Measurements from ENCODE around the gene ACTBL2.

The ACTBL2 gene

GRCh38 chr5:57455511-57456455 is 26.8 kb downstream of the ACTBL2 start:
- no peak overlapping the region for H3K4me3 ChIP-seq (ENCODE audit: low read depth, low read length)
- no peaks in the 10 kb centered on the region for H3K9me3 ChIP-seq (ENCODE audit: control insufficient read depth, insufficient read depth, low read length)
- no peak overlapping the region for H3K9ac ChIP-seq (ENCODE audit: low read depth, low read length)
- H3K36me3 ChIP-seq (ENCODE audit: control insufficient read depth, insufficient read depth, low read length) = no peaks in the 10 kb centered on the region
- no peaks in the 10 kb centered on the region for H3K4me1 ChIP-seq (ENCODE audit: control insufficient read depth, insufficient read depth, low read length)
- H3K27me3 ChIP-seq (ENCODE audit: control insufficient read depth, insufficient read depth, low read length) = no peaks in the 10 kb centered on the region

DNA sequence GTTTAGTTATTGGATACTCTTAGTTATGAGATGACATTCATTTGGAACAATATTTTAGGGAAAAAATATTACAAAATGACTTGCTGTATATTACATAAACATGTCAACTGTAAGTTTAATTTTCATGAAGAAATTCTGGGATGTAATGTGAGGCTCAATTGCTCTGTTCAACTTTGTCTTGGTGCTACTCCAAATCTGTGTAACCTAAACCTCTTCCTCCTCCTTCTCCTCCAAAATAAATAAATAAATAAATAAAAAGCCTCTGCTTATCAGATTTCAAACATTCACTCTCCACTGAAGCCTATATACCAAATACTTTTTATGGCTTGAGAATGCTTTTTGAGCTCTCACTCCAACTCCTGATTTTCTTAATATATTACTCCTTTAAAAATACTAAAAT is 27.7 kb downstream of the ACTBL2 start:
- Histone ChIP-seq H3K9me3 (ENCODE audit: control insufficient read depth, insufficient read depth, low read length) (no peaks in the 10 kb centered on the region), H3K4me3 (ENCODE audit: low read depth, low read length) (no peak overlapping the region), H3K36me3 (ENCODE audit: control insufficient read depth, insufficient read depth, low read length) (no peaks in the 10 kb centered on the region), H3K9ac (ENCODE audit: low read depth, low read length) (no peak overlapping the region), H3K4me1 (ENCODE audit: control insufficient read depth, insufficient read depth, low read length) (no peaks in the 10 kb centered on the region), H3K27me3 (ENCODE audit: control insufficient read depth, insufficient read depth, low read length) (no peaks in the 10 kb centered on the region)

GRCh38 chr5:57453728-57454127 is 28.9 kb downstream of the ACTBL2 start:
- Histone ChIP-seq H3K4me3 (ENCODE audit: low read depth, low read length) (no peak overlapping the region), H3K9ac (ENCODE audit: low read depth, low read length) (no peak overlapping the region), H3K36me3 (ENCODE audit: control insufficient read depth, insufficient read depth, low read length) (no peaks in the 10 kb centered on the region), H3K9me3 (ENCODE audit: control insufficient read depth, insufficient read depth, low read length) (no peaks in the 10 kb centered on the region), H3K27me3 (ENCODE audit: control insufficient read depth, insufficient read depth, low read length) (no peaks in the 10 kb centered on the region), H3K4me1 (ENCODE audit: control insufficient read depth, insufficient read depth, low read length) (no peaks in the 10 kb centered on the region)

- Histone ChIP-seq H3K9ac (ENCODE audit: low read depth, low read length) (no peak overlapping the region), H3K4me1 (ENCODE audit: control insufficient read depth, insufficient read depth, low read length) (no peaks in the 10 kb centered on the region), H3K36me3 (ENCODE audit: control insufficient read depth, insufficient read depth, low read length) (no peaks in the 10 kb centered on the region), H3K27me3 (ENCODE audit: control insufficient read depth, insufficient read depth, low read length) (no peaks in the 10 kb centered on the region), H3K4me3 (ENCODE audit: low read depth, low read length) (no peak overlapping the region), H3K9me3 (ENCODE audit: control insufficient read depth, insufficient read depth, low read length) (no peaks in the 10 kb centered on the region)
Observed at GRCh38 chr5:57452885-57453284, 29.7 kb downstream of the ACTBL2 start.

DNA sequence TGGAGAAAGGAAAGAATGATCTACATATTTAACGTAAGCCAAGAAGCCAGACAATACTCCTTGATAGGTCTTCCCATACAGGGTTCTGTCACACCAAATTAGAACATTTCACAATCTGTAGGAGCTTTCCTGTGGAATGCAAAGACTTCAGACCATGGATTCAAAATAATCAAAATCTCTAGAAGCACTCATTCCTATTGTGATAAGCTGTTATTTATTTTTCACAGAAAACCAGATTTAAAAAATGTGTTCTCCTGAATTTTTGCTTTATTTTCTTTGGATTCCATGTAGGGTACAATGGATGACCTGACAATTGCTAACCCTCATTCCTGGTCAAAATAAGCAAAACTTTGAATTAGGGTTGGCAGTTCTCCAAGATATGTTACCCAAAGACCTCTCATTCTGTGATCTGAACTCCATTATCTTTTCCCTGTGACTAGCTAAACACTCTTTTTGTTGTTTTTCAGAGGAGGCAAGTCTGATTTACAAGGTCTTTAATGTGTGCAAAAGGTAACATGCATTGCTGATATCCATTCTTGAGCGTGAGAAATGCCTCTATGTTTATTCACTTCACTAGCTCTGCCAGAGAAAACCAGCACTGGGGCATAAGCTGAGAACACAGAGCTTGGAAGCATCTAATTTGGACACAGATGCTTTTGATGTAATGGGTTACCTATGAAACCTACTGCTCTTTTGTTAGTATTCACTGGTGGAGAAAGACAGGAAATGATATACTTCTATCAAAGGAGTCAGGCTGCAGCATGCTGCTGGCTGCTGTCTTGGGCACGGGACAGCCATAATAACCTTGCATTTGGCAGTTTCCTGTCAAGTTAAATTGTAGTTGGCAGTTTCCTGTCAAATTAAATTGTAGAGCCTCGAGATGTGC is 31.4 kb downstream of the ACTBL2 start:
- no peak overlapping the region for H3K4me3 ChIP-seq (ENCODE audit: low read depth, low read length)
- no peaks in the 10 kb centered on the region for H3K4me1 ChIP-seq (ENCODE audit: control insufficient read depth, insufficient read depth, low read length)
- no peaks in the 10 kb centered on the region for H3K27me3 ChIP-seq (ENCODE audit: control insufficient read depth, insufficient read depth, low read length)
- H3K36me3 ChIP-seq (ENCODE audit: control insufficient read depth, insufficient read depth, low read length) = no peaks in the 10 kb centered on the region
- no peak overlapping the region for H3K9ac ChIP-seq (ENCODE audit: low read depth, low read length)
- H3K9me3 ChIP-seq (ENCODE audit: control insufficient read depth, insufficient read depth, low read length) = no peaks in the 10 kb centered on the region

DNA sequence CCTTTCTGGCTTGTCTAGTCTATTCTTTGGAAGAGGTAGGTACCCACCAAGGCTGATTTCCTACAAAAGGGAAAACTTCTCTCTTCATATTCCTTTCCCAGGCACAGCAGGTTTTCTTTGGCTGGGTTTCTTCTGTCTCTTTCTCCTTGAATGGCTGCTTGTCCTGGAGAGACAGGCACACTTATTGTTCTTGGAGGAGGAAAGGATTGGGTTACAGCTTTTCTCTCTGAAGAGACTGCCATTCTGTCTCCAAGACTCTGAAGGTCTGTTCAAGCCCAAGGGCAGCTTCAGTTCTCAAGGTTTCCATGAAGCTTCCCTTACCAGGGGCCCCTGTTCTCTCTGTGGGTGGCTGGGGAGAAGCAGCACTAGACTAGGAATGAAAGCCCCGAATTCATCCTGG is 33.9 kb downstream of the ACTBL2 start:
- no peaks in the 10 kb centered on the region for H3K36me3 ChIP-seq (ENCODE audit: control insufficient read depth, insufficient read depth, low read length)
- H3K4me3 ChIP-seq (ENCODE audit: low read depth, low read length) = no peak overlapping the region
- H3K27me3 ChIP-seq (ENCODE audit: control insufficient read depth, insufficient read depth, low read length) = no peaks in the 10 kb centered on the region
- H3K9me3 ChIP-seq (ENCODE audit: control insufficient read depth, insufficient read depth, low read length) = no peaks in the 10 kb centered on the region
- H3K4me1 ChIP-seq (ENCODE audit: control insufficient read depth, insufficient read depth, low read length) = no peaks in the 10 kb centered on the region
- no peak overlapping the region for H3K9ac ChIP-seq (ENCODE audit: low read depth, low read length)

DNA sequence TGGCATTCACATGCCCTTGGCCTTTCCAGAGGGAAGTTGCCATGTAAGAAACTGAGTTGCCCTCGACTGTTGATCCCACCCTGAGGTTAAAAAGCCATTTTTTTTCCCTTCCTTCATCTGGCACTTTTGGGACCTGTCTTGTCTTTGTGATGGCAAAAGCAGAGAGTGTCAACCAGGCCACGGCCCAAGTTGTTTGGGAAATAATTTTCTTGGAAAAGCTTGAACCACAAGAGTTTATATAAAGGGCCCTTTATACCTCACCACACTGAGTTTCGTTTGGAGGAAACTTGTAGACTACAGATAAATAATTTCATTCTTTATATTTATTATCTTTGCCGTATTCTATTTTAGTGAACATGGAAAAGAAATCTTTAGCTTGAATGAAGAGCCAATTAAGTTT is 34.3 kb downstream of the ACTBL2 start:
- no peaks in the 10 kb centered on the region for H3K36me3 ChIP-seq (ENCODE audit: control insufficient read depth, insufficient read depth, low read length)
- H3K4me3 ChIP-seq (ENCODE audit: low read depth, low read length) = no peak overlapping the region
- no peaks in the 10 kb centered on the region for H3K27me3 ChIP-seq (ENCODE audit: control insufficient read depth, insufficient read depth, low read length)
- H3K9ac ChIP-seq (ENCODE audit: low read depth, low read length) = no peak overlapping the region
- H3K9me3 ChIP-seq (ENCODE audit: control insufficient read depth, insufficient read depth, low read length) = no peaks in the 10 kb centered on the region
- no peaks in the 10 kb centered on the region for H3K4me1 ChIP-seq (ENCODE audit: control insufficient read depth, insufficient read depth, low read length)

DNA sequence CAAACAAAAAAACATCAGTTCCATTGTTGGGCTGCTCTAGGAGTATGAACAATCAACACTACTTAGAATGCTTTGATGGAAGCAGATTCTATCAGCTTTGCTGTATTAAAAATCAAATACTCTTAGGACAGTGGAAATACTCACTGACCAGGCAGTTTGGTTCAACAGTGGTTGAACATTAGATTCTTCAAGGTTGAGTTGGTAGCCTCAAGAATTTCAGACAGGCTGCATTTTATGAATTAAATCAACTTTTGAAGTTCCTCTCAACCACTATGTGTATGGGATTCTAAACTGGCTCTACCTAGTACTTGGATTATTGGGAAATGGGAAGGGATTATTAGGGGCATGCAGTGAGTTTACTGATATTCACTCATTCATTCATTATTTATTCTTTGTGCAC is 35.0 kb downstream of the ACTBL2 start:
- Histone ChIP-seq H3K27me3 (ENCODE audit: control insufficient read depth, insufficient read depth, low read length) (no peaks in the 10 kb centered on the region), H3K4me3 (ENCODE audit: low read depth, low read length) (no peak overlapping the region), H3K4me1 (ENCODE audit: control insufficient read depth, insufficient read depth, low read length) (no peaks in the 10 kb centered on the region), H3K9ac (ENCODE audit: low read depth, low read length) (no peak overlapping the region), H3K36me3 (ENCODE audit: control insufficient read depth, insufficient read depth, low read length) (no peaks in the 10 kb centered on the region), H3K9me3 (ENCODE audit: control insufficient read depth, insufficient read depth, low read length) (no peaks in the 10 kb centered on the region)

DNA sequence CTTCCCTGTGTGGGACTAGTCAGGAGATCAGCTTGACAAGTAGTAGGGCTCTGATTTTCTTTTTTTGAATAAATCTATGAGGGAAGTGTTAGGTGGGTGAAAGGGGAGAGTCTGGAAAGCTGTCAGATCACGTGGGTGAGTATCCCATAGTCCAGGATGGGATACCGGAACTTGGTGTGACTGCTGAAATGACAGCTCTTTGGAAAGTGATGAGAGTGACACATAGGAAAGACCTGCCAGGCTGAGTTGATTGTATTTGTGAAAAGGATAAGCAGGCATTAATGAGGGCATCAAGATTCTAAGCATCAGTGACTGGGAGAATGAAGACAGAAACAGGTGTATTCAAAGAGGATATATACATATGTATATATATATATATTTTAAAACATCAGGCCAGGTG is 35.6 kb downstream of the ACTBL2 start:
- Histone ChIP-seq H3K27me3 (ENCODE audit: control insufficient read depth, insufficient read depth, low read length) (no peaks in the 10 kb centered on the region), H3K4me1 (ENCODE audit: control insufficient read depth, insufficient read depth, low read length) (no peaks in the 10 kb centered on the region), H3K9ac (ENCODE audit: low read depth, low read length) (no peak overlapping the region), H3K9me3 (ENCODE audit: control insufficient read depth, insufficient read depth, low read length) (no peaks in the 10 kb centered on the region), H3K36me3 (ENCODE audit: control insufficient read depth, insufficient read depth, low read length) (no peaks in the 10 kb centered on the region), H3K4me3 (ENCODE audit: low read depth, low read length) (no peak overlapping the region)

GRCh38 chr5:57445705-57446037 is 36.9 kb downstream of the ACTBL2 start:
- no peaks in the 10 kb centered on the region for H3K4me1 ChIP-seq (ENCODE audit: control insufficient read depth, insufficient read depth, low read length)
- H3K27me3 ChIP-seq (ENCODE audit: control insufficient read depth, insufficient read depth, low read length) = no peaks in the 10 kb centered on the region
- H3K4me3 ChIP-seq (ENCODE audit: low read depth, low read length) = no peak overlapping the region
- H3K9ac ChIP-seq (ENCODE audit: low read depth, low read length) = no peak overlapping the region
- no peaks in the 10 kb centered on the region for H3K36me3 ChIP-seq (ENCODE audit: control insufficient read depth, insufficient read depth, low read length)
- H3K9me3 ChIP-seq (ENCODE audit: control insufficient read depth, insufficient read depth, low read length) = no peaks in the 10 kb centered on the region

DNA sequence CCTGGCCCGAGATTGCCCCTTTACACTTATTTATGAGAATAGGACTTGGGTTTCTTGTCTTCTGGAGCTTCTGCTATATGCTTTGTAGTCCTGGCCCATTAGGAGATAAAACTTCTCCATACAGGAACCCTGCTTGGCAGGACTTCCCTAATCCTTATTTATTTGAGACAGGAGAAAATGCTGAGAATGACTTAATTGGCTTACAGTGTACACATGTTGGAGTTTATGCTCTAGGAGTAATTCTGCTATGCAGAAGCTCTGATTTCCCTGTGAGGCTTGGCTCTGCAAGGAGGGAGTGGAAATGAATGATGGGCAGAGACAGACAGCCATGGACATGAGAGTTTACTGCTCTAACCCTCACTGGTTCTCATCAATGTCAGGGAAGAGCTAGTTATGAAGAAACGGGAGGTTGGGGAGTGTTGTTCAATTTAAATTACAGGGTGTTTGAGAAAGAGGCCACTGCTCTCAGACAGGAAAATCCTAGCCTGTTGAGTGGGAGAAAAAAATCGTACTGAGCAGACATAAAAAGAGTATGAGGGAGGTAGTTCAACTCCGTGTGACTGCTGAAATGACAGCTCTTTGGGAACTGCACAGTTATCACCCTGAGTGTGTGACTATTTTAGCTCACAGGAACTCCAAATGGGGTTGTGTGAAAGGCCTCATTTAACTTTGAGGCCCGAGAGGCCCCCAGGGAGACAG is 37.5 kb downstream of the ACTBL2 start:
- Histone ChIP-seq H3K27me3 (ENCODE audit: control insufficient read depth, insufficient read depth, low read length) (no peaks in the 10 kb centered on the region), H3K4me3 (ENCODE audit: low read depth, low read length) (no peak overlapping the region), H3K9me3 (ENCODE audit: control insufficient read depth, insufficient read depth, low read length) (no peaks in the 10 kb centered on the region), H3K9ac (ENCODE audit: low read depth, low read length) (no peak overlapping the region), H3K4me1 (ENCODE audit: control insufficient read depth, insufficient read depth, low read length) (no peaks in the 10 kb centered on the region), H3K36me3 (ENCODE audit: control insufficient read depth, insufficient read depth, low read length) (no peaks in the 10 kb centered on the region)

All from iPS-15b (cell line).